Esophagus muscularis mucosa (tissue), 4 donors: ENCODE results near the gene CUX1.

Experiments used
- EP300 ChIP-seq: sonication (generic); formaldehyde crosslinking; IDR thresholded peaks from one replicate; pipeline ENCODE4 v1.6.1; 2017; ENCODE audit warnings: antibody characterized with exemption
- POLR2A ChIP-seq: fragments of 450-650 bp; IDR thresholded peaks from one replicate; pipeline ENCODE4 v1.6.1; 2017; ENCODE audit warnings: antibody characterized with exemption, moderate library complexity, mild to moderate bottlenecking, low read depth
- POLR2AphosphoS5 ChIP-seq, 2 donors: sonication (generic); formaldehyde crosslinking; IDR thresholded peaks; one replicate each; pipeline ENCODE4 v1.6.1; 2017; ENCODE audit warnings: antibody characterized with exemption in 2 of 2
- TF ChIP-seq, protein P1 (sequence below), 3 experiments: fragments of 200-600 bp in 2 of 3; fragments of 450-650 bp in 1 of 3; sonication (generic) in 2 of 3; IDR thresholded peaks; one replicate each; pipeline ENCODE4 v1.5.1; 2017 to 2019; ENCODE audit warnings: antibody characterized with exemption in 3 of 3, mild to moderate bottlenecking in 2 of 3, moderate library complexity in 1 of 3

DNA sequence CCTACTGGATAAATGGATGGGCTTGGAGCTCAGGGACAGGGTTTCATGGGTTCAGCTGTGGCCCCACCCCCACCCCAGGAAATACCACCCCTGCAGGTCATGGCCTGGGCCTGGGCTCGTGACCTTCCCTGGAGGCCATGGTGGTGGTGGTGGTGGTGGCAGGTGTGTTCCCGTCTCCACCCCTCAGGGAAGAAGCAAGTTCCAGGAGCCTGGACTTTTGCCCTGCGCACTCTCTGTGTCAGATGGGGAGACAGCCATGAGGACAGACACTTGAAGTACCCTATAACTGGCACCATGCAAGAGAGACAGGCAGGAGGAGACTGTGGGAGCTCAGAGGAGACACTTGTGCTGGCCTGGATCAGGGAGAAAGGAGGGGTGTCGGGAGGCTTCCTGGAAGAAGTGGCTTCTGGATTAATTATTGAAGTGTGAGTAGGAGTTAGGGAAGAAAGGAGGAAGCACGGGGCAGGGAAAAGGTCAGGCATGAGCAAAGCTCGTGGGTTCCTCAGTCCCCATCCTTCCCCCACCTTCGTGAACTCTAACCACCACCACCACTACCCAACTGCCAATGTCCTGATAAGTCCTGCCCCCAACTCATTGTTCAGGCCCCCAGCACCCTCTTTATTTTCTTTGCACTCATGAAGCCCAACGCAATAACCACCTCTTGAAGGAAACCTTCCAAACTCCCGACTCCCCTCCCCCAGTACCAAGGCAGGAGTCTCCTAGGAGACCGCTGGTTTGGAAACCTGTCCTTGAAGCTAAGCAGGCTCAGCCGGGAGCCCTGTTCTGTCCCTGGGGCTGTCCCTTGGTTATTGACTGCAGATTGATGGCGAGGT lies 478.1 kb downstream of the CUX1 start:
- TF ChIP-seq, protein P1, sequence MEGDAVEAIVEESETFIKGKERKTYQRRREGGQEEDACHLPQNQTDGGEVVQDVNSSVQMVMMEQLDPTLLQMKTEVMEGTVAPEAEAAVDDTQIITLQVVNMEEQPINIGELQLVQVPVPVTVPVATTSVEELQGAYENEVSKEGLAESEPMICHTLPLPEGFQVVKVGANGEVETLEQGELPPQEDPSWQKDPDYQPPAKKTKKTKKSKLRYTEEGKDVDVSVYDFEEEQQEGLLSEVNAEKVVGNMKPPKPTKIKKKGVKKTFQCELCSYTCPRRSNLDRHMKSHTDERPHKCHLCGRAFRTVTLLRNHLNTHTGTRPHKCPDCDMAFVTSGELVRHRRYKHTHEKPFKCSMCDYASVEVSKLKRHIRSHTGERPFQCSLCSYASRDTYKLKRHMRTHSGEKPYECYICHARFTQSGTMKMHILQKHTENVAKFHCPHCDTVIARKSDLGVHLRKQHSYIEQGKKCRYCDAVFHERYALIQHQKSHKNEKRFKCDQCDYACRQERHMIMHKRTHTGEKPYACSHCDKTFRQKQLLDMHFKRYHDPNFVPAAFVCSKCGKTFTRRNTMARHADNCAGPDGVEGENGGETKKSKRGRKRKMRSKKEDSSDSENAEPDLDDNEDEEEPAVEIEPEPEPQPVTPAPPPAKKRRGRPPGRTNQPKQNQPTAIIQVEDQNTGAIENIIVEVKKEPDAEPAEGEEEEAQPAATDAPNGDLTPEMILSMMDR (IDR thresholded peaks at IDR 0.05), result no peak
- TF ChIP-seq POLR2A (no peak), EP300 (no peak), POLR2AphosphoS5 (IDR thresholded peaks at IDR 0.05) (no peak)
